GM18511 (cell line): ENCODE results near the gene FAAH.

Experiments
- ATAC-seq: cut with Tn5 transposase; IDR thresholded peaks from one replicate; pipeline ENCODE4 v1.9.1; 2021; ENCODE audit warnings: mild to moderate bottlenecking, moderate library complexity; ENCODE audit not compliant: unreplicated experiment

FAAH gene

DNA sequence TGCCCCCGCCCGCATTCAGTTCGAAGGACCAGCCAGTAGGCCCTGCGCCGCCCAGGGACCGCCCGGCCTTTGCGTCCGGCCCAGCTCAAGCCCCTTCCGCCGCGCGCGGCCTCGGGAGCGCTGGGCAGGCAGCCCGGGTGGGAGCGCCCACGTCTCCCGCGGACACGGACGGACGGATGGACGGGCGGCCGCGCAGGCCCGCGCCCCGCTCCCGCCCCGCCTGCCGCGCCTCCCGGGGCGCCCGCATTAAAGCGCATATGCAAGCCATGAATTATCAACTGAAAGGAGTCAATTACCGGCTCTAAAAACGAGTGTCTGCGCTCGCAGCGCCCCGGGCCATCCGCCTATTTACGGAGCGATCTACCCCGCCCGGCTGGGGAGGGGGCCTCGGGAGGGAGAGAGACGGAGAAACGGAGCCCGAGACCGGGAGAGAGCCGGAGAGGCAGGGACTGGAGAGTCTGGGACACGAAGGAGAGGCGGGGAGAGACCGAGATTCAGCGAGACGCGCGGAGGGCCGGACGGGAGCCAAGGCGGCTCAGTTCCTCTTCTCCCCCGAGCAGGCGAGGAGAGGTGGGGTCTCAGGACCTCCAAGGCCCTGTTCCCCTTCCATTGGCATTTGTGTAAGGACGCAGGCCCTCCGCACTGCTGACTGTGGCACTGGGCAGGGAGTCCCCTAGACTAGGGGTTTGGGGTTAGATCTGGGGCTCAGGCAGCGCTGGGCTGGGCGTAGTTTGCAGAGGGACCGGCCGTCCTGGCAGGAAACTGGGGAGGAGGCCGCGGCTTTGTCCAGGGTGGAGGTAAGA is 54.2 kb downstream of the FAAH start:
- no peak for ATAC-seq

DNA sequence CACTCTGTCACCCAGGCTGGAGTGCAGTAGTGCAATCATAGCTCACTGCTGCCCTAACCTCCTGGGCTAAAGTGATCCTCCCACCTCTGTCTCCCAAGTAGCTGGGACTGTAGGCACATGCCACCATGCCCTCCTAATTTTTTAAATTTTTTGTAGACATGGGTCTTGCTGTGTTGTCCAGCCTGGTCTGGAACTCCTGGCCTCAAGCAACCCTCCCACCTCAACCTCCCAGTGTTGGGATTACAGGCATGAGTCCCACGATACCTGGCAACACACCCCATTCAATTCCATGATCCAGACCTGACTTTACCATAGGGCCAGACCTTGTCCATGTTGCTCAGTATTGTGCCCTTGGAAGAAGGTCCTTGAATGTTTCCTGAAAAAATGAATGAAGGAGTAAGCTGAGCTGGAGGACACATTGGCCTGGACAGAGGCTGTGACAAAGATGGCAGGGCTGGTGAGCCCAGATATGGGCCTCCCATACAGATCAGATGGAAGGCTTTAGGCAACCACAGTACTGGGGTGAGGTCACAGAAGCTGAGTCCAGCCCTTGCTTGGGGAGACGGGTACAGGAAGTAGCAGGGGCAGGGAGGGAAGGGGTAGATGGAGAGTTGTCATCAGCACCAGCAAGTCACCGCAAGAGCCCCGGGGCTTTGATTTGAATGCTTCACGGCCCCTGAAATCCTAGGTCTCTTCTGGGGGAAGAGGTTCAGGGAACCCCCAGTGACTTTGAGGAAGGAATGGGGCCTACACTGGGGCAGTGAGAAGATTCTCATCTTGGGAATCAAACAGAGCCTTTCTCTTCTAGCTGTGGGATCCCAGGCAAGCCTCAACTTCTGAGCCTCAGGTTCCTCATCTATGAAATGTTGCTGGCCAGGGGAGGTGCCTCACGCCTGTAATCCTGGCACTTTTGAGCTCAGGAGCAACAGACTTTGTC is 55.4 kb downstream of the FAAH start:
- no peak for ATAC-seq

DNA sequence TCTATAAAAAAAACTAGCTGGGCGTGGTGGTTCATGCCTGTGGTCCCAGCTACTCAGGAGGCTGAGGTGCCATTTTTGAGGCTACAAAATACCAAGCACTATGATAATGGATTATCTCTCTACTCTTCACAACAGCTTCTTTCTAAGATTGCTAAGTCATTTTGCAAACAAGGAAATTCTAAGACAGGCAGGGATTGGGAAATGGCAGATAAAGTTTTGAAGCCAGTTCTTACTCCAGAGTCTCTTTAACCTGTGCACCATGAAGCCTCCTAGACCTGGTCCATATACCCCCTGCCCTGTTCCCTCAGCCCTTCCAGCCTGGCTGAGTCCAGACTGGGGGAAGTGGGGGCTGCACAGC is 56.0 kb downstream of the FAAH start:
- no peak for ATAC-seq

DNA sequence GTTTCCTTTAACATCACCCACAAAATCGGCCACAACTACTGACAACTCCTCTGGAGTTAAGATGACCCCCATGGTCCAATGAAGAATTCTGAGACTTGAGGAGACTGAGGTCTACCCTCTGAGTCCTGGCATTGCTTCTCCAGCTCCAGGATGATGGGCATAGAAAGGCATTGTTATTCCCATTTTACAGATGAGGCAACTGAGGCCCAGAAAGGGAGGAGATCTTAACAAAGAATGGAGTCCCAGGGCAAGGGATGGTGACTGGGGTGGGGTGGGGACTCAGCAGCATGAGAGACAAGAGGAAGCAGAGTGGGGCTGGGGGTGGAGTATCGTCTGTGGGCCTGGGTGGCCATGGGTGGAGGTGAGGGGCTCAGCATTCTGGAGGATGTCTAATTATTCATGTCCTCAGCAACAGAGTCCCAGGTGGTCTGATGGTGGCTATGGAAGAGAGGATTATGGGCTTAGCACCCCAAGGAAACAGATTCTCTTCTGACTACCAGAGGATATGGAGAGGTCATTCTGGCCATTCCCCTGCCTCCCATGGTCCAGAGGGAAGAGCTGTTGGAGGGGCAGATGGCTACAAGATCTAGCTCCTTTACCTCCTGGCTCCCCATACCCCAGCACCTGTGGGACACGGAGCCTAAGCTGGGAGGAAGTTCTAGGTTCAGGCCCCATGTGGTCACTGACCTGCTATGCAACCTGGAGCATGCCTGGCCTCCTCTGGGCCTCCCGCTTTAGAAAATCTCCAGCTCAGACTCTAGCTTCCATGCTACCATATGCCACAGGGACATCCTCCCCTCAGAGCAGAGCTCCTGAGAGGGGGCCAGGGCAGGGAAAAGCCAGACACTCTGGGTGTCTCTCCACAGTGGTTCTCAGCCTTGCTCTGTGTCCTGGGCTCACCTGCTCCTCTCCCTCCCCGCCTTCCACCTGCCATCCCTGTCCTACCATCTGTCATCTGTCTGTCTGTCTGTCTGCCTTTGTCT is 58.1 kb downstream of the FAAH start:
- no peak for ATAC-seq

DNA sequence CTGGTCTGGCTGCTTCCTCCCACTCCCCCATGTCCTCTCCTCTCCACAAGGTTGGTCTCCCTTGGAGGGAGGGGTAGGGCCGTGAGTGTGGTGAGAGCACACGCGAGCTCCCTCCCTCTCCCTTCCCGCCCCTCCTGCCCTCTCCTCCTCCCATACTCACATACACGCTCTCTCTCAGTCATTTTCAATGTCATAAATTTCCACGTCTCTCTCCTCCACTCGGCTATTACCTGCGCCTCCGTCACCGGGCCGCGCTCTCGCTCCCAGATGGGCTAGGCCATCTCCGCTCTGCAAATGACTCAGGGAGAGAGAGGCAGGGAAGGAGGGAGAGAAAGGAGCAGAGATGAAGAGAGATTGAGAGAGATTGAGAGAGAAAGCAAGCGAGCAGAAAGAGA is 58.8 kb downstream of the FAAH start:
- no peak for ATAC-seq

DNA sequence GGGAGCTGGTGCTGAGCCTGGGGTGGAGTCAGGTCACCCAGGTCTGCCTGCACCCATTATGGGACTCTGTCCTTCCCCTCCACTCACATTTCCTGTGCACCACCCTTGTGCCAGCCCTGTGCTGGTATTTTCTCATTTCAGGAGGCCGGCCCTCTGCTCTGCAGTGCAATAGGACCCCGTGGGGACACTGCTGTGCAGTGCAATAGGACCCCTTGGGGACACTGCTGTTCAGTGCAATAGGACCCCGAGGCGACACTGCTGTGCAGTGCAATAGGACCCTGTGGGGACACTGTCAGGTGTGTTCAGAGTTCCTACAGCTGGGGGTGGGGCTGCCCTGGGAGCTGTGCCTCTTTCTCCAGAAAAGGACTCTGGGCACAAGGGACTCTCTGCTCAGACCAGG is 59.3 kb downstream of the FAAH start:
- ATAC-seq, result no peak

DNA sequence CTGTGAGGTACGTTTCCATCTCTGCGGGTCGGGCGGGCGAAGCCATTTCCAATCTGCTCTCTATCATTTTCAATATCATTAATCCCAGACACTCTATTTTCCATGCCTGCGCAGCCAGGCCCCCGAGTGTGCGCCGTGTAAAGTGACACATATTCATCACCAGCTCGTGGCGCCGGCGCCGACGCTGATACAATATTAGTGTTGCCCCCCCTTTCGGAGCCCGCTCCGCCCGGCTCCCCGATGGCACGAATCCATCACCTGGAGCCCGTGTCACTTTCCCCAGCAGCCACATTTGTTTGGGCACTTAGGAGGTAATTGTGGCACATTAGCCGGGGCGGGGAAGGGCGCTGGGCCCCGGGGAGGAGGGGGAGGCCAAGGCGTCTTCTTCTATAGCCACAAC is 61.8 kb downstream of the FAAH start:
- ATAC-seq, result no peak

DNA sequence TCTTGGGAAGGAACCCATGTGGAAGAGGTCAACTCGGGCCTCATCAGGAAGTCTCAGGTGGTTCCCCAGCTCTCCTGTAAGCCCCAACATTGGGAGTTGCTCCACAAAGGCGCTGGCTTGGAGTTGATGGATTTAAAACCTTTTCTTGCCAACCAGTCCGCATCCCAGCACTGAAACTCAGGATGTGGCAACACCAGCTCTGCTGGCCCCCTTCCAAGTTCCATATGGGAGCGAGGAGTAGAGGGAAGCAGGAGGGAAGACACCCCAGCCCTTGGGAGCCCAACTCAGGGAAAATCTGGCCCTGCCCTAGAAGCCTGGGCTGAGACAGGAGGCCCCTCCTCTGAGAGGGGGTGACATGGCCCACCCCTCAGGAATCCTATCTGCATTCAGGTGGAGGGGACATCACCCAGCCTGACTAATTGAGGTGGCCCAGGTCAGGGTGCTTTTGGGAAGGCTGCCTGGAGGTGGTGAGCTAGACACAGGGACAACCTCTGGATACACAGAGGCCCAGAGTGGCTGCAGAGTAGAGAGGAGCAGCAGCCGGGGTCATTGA is 62.4 kb downstream of the FAAH start:
- no peak for ATAC-seq

DNA sequence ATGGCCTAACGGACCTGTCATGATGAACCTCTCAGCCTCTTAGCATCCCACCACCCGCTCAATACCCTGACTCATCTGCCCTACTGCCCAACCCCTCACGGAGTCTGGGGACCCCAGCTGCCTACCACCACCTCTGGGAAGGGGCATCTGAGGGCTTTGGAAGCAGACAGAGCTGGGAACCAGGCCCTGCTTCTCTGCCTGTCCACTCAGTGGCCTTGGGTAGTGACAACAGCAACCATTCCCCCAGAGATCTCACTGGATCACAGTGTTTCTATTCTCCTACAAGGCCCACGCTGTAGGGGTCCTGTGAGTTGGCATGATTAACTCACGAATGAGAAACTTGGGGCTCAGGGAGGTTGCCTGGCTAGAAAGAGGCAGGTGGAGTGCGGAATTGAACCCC is 63.1 kb downstream of the FAAH start:
- ATAC-seq, result no peak

DNA sequence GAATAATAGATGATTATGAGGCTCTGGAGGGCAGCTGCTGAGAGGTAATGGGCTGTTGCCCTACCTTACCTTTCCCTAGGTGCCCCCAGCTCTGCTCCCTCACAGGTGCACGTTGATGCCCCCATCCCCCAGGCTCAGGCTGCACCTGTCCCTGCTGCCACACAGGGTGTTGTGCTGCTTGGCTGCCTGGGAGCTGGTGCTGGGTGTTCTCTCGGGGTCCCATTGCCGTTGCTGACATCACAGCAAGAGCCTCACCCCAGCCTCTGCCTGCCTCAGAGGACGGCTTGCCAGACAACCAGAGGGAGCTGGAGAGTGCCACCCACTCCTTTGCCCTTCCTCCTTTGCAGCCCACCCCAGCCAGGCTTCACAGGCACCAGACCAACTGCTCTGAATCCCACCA is 64.1 kb downstream of the FAAH start:
- no peak for ATAC-seq

DNA sequence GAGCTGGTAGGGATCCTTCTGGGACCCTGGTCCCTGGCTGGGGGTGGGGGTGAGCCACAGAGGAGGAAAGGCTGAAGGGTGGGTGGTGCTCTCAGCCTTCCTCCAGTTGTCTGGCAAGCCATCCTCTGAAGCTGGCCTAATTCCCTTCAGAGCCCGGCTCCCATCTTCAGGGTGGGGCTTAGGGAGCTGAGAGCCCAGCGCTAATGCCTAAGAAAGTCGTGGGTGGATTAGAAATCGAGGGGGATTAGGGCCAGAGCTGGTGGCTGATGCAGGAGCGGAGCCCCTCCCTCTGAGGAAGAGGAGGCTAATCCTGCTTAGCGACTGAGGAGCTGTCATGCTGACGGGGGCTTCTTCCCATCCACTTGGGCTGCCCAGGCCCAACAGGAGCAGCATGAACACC is 64.7 kb downstream of the FAAH start:
- no peak for ATAC-seq

DNA sequence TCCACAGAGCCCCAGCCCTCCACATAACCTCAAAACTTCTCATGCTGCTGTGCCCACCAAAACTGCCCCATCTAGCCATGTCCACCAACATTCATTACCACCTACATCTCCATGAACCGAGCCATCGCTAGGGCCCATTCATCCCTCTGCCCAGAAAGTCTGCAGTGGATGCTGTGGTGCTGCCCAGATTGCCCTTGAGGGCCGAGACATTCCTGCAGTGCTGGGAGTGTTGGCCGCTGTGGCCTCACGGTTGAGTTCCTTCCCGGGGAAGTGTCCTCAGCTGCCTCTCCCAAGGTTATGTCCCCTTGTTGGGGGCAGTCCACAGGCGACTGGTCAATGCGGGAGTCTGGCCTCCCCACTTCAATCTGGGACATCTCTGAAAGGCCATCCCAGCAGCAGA is 65.2 kb downstream of the FAAH start:
- ATAC-seq, result no peak

DNA sequence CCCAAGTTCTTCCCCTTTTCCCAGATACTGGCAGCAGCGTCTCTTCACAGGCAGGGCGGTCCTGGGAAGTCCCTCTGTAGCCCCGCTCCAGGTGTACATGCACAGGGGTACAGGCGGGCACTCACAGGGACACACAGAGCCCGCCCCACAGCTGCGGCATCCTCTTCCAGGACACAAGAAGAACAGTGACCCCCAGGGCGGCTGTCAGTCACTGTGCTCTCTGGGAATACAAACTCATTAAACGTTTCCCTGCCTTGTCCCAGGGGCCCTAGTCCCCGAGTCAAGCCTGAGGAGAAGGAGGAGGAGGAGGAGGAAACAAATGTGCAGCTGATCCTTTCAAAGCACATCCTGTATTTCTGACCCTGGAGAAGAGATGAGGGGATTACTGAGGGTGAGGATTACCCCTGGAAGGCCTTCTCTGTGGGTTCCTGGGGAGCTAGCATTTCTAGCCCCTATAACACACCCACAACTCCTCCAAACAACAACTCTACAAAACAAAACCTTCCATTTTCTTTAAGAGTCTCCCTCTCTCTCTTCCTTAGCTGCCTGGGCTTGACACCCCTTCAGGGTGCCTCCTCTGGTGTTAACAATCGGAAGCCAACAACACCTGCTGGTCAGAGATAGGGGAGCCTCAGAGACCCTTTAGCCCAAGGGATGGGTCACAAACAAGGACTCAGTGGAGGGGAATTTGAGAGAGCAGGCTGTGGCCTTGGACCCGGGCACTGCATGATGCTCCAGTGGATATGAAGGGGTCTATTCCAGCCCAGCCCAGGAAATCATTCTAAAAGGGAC is 67.1 kb downstream of the FAAH start:
- no peak for ATAC-seq

DNA sequence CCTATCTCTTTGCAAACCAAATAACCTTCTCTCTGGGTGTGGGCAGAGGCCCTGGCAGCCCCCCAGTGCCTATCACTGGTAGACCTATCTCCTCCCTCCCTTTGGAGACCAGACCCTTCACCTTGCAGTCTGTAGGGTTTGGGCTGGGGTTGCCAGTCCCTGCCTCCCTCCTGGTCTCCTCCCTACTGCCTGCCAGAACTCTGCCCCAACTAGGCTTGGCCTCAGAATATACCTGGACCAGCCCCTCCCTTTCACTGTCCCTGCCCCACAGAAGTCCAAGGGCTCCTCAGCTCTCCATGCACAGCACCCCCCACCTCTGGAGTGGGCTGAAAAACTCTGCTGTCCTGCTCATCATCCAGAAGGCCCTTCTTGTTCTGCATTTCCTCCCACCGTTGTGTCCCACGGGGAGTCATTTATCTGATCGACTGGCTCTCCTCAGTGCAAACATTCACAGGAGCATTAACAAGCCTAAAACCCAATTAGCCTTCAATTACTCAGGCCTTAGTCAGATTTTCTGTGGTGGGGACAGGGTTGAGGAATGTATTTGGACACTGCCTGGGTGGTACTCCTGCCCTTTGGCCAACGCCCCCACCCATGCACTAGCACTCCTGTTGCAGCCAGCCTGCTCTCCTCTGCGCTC is 67.8 kb downstream of the FAAH start:
- ATAC-seq, result no peak
